LNCaP clone FGC (cell line): ENCODE data around the gene VWA2.

Experiments used
- DNase-seq: peaks from one replicate; pipeline ENCODE4 v3.0.0-alpha.2; 2011; ENCODE audit warnings: low read depth
- H3K4me3 ChIP-seq: 2 replicates; pipeline ENCODE4 v1.5.1; 2011; ENCODE audit warnings: mild to moderate bottlenecking, low read depth, low read length, control low read depth
- TF ChIP-seq, protein P1 (sequence below): IDR thresholded peaks from 2 replicates; pipeline ENCODE4 v1.5.1; 2012; ENCODE audit warnings: mild to moderate bottlenecking; ENCODE audit not compliant: control insufficient read depth, insufficient read depth; ENCODE audit errors: extremely low read depth

The VWA2 gene

GRCh38 chr10:114278884-114279191, 39.8 kb downstream of the VWA2 start:
- TF ChIP-seq, protein P1, sequence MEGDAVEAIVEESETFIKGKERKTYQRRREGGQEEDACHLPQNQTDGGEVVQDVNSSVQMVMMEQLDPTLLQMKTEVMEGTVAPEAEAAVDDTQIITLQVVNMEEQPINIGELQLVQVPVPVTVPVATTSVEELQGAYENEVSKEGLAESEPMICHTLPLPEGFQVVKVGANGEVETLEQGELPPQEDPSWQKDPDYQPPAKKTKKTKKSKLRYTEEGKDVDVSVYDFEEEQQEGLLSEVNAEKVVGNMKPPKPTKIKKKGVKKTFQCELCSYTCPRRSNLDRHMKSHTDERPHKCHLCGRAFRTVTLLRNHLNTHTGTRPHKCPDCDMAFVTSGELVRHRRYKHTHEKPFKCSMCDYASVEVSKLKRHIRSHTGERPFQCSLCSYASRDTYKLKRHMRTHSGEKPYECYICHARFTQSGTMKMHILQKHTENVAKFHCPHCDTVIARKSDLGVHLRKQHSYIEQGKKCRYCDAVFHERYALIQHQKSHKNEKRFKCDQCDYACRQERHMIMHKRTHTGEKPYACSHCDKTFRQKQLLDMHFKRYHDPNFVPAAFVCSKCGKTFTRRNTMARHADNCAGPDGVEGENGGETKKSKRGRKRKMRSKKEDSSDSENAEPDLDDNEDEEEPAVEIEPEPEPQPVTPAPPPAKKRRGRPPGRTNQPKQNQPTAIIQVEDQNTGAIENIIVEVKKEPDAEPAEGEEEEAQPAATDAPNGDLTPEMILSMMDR = no peak
- DNase-seq = no peak
- H3K4me3 ChIP-seq = no peak overlapping the region

GRCh38 chr10:114279289-114279688, 40.2 kb downstream of the VWA2 start:
- DNase-seq = no peak
- no peak overlapping the region for H3K4me3 ChIP-seq
- TF ChIP-seq, protein P1 = no peak

GRCh38 chr10:114279901-114280644, 41.0 kb downstream of the VWA2 start:
- TF ChIP-seq, protein P1 = peak; percentile 46

GRCh38 chr10:114281006-114281405, 42.0 kb downstream of the VWA2 start:
- TF ChIP-seq, protein P1 = no peak
- no peak overlapping the region for H3K4me3 ChIP-seq
- DNase-seq = no peak

More at GRCh38 chr10:114279901-114280644, 41.0 kb downstream of the VWA2 start:
- H3K4me3 ChIP-seq = no peak overlapping the region
- DNase-seq = peak; percentile 78

DNA sequence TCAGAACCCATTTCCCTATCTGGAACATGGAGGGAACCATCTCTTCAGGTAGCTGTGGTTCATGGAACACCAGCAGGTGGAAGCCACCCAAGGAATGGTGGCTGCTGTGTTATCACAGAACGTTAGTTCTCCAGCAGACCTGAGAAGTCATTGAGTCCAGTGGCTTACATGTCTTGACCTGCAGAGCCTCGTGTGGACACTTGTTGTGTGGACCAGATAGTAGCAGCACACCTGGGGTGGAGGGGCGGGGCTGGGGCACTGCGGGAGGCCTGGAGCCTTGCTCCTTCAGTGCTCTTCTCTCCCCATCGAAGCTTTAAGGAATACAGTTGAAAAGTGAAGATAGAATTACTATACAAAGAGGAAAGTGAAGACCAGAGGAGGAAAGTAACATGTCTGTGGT, 42.4 kb downstream of the VWA2 start:
- no peak overlapping the region for H3K4me3 ChIP-seq
- TF ChIP-seq, protein P1 = no peak
- no peak for DNase-seq

DNA sequence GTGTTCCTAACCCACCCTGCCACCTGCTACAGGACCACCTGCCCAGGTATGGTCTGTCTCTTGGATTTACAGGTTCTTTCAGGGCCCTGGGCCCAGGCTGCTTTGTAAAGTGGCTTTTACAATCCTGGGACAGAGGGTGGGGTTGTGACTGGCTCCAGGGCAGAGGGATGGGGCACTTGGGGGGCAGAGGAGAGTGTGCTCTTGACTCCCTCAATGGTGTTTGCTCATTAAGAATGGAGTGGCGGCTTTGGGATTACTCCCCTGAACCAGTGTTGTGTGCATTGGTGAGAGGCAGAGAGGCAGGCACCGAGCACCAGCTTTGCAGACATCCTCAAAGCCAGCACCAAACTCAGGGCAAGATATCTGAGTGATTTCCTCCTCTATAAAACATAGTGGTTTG, 43.5 kb downstream of the VWA2 start:
- DNase-seq = no peak
- TF ChIP-seq, protein P1 = no peak
- H3K4me3 ChIP-seq = no peak overlapping the region

- H3K4me3 ChIP-seq = no peak overlapping the region
- no peak for DNase-seq
- TF ChIP-seq, protein P1 = no peak
These were observed 44.0 kb downstream of the VWA2 start for GRCh38 chr10:114283091-114283490.
